GM18511 (cell line): Measurements from ENCODE around the gene NPHP4.

Source experiments
- ATAC-seq: cut with Tn5 transposase; IDR thresholded peaks from one replicate; pipeline ENCODE4 v1.9.1; 2021; ENCODE audit warnings: mild to moderate bottlenecking, moderate library complexity; ENCODE audit not compliant: unreplicated experiment

Gene NPHP4

GRCh38 chr1:5916572-5917280 lies 75.5 kb downstream of the NPHP4 start:
- no peak for ATAC-seq

DNA sequence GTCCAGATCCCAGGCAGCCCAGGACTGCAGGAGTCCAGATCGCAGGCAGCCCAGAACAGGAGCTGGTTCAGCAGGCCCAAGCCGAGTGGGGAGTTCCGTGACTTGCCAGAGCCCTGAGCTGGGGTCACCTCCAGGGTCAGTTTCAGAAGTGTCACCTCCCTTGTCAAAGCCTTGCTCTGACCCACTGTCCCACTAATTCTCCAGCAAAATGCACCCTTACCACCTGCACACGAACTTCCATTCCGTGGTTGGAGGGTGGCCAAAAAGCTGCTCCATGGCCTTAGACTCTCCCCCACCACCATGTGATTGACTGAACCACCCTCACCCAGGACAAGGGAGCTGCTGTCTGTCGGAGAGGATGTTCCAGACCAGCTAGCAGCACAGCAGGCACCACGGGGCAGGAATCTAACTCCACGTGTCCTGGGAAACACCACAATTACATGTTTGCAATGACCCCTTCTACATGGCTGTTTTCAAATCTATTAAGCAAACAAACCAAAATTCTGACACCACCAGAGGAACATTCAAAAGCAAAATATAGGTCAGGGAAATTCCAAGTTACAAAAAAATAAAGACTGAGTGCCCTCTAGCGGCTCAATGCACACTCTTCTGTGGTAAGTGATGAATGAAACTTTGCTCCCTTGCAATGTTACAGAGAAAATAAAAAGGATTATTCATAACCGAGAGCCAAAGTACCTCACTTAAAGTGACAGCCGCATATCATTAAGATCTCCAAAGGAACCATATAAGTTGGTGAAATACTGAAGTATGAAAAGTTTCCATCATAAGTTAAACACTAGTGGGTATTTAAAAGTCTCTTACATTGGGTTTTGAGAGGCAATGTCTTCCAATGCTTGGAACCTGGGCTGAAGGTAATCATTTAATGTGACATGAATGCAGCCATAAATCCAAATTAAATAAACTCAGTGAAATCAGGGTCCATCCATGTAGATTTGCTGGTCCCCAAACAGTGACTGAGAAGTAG lies 76.3 kb downstream of the NPHP4 start:
- ATAC-seq = no peak

DNA sequence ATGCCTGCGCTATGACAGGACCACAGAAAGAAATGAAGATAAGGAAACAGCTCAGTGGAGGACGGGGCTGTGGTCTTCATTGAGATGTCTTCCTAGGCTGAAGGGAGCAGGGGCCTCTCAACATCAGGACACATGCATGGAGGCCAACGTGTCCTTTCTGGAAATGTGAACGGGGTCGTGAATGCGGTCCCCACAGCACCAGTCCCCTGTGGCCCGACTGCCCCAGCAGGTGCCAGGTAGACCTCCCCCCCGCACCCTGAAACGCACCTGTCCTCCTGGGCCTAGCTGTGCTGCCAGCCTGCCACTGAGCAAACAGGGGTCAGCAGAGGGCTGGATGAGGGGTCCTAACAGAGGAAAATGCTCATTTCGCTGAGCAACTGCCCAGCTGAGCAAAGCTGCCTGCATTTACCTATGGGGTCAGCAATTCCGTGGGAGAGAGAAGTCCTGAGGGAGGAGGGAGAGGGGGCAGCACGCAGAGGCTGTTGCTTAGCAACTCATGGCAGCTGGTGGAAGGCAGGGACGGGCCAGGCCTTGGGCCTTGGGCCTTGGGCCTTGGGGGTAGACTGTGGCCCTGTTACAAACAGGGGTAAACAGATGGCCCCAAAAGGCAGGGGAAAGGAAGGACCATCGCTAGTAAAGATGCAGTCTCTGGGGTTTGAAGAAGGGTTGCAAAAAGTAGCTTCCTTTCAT lies 77.4 kb downstream of the NPHP4 start:
- ATAC-seq = no peak

DNA sequence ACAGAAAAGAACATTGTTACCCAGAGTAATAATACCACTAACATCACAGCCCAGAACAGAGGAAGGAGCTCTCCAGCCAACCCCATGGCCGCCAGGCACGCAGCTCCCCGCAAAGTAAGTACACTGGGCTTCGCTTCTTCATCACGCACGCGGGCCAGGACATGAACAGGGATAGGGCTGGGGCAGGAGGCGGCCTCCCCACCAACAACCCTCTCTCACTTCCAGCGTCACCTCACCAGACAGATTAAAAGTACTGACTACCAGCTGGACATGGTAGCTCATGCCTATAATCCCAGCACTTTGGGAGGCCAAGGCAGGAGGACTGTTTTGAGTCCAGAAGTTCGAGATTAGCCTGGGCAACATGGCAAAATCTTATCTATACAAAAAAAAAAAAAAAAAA lies 78.3 kb downstream of the NPHP4 start:
- no peak for ATAC-seq

GRCh38 chr1:5913078-5913845 lies 79.0 kb downstream of the NPHP4 start:
- no peak for ATAC-seq

DNA sequence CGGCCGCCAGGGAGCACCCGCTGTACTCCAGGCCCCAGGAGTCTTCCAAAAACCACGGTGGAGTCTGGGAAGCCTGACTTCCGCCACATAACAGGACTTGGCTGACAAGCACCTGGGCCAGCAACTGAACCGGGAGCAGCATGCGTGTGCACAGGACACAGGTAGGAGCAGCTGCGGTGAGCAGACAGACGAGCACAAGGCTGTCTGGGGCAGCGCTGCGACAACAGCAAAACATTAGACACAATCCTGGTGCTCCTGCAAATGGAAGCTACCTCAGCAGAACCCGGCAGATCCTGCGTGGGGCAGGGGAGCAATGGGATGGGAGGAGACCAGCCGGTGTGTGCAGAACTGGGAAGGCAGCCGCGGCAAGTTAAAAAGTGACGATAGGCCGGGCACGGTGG lies 80.4 kb downstream of the NPHP4 start:
- no peak for ATAC-seq

- ATAC-seq = no peak
Observed at GRCh38 chr1:5911157-5911556, 81.1 kb downstream of the NPHP4 start.

GRCh38 chr1:5910666-5911065 lies 81.6 kb downstream of the NPHP4 start:
- ATAC-seq = no peak

DNA sequence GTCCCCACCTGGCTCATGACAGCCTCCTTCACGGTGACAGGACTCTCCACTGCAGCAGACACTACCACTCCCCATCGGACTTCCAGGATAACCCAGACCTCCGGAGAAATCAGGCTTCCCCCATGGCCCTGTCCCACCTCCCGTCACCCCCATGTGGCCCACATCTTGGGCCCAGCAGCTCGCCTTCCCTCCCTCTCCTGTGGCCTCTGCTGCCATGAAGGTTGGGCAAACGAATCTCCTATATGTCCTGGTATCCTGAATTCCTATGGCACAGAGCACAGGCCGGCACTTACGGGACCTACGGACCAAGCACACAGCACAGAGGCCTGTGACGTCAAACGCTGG lies 82.0 kb downstream of the NPHP4 start:
- no peak for ATAC-seq

GRCh38 chr1:5909576-5910275 lies 82.5 kb downstream of the NPHP4 start:
- no peak for ATAC-seq

- no peak for ATAC-seq
Observed at GRCh38 chr1:5908461-5909375, 83.5 kb downstream of the NPHP4 start.

DNA sequence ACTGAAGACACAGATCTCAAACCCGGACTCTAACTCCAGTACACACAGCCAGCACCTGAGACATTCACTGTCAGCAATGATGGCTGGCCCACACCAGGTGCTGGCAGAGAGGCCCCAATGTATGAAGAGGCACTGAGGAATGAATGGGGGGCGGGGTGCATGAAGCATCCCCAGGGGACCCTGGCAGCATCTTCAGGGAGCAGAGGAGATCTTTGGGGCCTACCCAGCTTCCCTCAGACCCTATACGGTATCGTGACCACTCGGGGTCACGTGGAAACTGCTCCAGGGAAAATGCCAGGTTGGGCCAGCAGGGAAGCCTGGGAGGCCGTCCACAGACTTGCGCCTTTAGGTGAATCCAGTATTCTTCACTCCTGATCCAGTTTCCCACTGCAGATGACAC lies 84.3 kb downstream of the NPHP4 start:
- no peak for ATAC-seq

GRCh38 chr1:5907386-5907785 lies 84.8 kb downstream of the NPHP4 start:
- ATAC-seq = no peak

DNA sequence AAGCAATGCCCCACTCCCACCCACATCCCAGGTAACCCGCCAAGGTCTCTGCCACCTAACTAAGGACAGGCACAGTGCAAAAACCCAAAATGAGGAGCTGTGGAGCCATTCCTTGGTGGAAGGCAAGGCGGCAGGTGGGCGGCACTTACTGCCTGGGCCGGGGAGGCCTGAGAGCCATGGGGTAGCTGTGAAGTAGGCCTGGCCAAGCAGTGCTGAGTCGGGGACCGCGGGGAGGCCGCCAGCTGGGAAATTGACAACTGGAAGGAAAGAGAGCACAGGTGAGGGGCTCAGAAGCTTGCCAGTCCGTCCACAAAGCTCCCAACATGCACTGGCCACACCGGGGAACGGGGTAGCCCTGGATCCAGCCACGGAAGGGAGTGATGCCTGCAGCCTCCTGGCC lies 85.3 kb downstream of the NPHP4 start:
- ATAC-seq = no peak

GRCh38 chr1:5906116-5906515 lies 86.1 kb downstream of the NPHP4 start:
- no peak for ATAC-seq

DNA sequence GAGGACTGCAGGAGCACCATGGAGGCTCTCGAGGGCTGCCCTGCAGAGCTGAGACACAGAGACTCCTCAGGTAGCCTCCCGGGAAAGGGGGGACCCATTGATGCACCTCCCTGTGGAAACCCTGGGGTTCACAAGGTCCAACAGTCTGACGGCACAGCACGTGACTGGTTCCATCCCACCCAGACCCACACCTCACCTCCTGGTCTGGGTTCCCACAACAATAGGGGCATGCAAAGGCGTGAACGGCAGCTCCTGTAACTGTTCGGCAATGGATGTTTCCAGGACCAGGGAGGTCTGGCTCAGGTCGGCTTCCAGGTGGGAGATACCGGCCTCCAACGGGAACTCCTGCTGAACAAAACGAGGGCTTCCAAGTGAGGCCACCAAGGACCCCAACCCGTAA lies 86.8 kb downstream of the NPHP4 start:
- ATAC-seq = no peak

- ATAC-seq = no peak
Observed at GRCh38 chr1:5904551-5904950, 87.7 kb downstream of the NPHP4 start.

DNA sequence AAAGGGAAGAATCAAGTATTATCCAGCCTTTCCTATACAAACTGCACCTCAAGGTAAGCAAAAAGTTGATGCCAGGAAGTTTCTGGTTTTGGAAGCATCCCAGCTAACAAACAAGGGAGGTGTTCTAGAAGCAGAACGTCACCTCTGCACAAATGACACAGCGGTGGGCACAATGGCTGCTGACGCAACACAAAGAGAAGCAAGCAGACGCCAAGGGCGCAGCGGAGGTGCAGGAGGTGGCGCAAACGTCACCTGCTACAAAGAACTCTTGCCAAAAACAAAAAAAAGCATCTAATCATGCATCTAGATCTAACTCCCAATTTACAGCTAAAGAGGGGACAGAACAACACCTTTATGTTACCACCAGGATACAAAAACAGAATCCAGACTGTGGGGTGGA lies 88.5 kb downstream of the NPHP4 start:
- no peak for ATAC-seq

DNA sequence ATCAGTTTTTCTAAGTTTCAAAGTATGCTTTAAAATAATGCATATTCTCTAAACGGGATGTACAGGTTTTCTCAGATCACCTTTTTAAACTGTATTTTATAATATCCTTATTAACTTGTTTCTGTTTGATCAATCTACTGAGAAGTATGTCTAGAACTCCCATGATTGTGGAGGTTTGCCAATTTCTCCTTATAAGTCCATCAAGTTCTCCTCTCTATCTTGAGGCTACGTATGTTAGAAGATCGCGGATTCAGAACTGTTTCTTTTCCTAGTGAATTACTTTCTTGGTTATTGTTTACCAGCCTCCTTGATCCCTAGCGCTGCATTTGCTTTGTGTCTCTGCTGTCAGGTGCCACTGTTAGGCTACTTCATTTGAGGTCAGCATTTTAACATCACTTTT lies 89.2 kb downstream of the NPHP4 start:
- ATAC-seq = no peak
